ENCODE results near the gene HDAC4.
"Not testable (repeated sequence)": the region's sequence is repeated elsewhere in the genome, so short reads cannot be mapped to it uniquely, and the experiment has no call there.

The HDAC4 gene

DNA sequence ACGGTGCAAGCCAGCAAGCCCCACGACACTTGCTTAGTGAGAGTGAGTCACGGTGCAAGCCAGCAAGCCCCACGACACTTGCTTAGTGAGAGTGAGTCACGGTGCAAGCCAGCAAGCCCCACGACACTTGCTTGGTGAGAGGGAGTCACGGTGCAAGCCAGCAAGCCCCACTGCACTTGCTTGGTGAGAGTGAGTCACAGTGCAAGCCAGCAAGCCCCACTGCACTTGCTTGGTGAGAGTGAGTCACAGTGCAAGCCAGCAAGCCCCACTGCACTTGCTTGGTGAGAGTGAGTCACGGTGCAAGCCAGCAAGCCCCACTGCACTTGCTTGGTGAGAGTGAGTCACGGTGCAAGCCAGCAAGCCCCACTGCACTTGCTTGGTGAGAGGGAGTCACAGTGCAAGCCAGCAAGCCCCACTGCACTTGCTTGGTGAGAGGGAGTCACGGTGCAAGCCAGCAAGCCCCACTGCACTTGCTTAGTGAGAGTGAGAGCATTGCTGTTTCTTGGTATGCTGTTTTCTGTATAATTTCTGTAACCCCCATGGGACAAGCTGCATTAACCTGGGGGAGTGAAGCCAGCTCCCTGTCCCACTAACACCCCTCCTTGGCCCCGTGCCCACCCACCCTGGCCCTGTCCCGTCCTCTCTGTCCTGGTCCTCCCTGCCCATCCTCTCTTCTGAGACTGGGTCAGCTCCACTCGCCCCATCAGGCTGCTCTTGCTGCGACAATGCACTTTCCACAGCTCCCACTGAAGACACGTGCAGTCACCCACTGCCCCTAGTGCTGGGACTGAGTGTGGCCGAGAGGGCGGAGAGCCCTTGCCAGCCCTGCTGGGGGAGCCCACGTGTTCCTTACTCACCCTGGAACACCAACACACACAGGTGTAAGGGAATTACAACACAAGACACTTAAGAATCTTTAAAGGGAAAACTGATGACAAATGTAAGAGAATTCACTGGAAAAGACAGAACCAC is 331.2 kb downstream of the HDAC4 start:
- not testable (repeated sequence) for DNase-seq

DNA sequence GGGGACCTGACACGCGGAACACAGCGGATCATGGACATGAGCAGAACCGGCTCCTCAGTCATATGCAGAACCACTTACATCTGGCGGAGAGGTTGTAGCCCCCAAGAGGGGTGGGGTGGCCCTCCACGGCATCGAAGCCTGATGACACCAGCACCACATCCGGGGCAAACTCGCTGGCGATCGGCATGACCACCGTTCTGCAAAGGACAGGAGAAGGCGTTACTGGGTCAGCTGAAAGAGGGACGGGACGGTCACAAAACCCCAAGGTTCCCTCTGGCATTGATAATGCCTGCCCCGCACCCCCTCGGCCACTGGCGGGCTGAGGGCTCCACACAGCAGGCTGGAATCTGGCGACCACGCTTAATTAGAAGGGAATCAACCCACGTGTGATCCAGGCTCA is 332.4 kb downstream of the HDAC4 start:
- no peak for DNase-seq

DNA sequence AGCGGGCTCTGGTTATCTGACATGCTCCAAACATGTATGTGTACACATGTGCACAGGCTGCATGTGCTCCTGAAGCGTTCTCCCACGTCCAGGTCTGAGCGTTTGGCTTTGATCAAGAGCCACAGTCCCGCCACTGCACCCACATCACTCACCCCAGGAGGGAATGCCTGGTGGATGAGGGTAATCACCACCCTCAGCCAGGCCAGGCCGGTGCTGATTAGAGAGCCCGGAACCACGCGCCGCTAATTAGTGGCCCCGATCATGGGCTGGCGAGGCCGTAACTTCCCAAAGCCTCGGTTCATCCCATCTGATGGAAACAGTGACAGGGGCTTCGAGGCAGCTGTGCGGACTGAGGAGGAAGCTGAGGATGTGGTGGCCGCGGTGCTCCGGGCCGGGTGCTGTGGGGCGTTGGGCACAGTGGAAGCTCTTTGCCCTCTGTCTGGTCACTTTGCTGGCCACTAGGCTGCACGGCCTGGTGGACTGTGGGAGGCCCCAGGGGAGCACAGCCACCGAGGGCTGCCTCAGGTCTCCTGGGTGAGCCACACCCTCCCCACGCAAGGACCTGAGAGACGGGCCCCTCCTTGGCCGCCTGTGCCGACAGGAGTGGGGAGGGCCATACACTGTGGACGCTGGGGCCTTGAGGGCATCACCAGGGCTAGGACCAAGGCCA is 333.5 kb downstream of the HDAC4 start:
- no peak for DNase-seq

DNA sequence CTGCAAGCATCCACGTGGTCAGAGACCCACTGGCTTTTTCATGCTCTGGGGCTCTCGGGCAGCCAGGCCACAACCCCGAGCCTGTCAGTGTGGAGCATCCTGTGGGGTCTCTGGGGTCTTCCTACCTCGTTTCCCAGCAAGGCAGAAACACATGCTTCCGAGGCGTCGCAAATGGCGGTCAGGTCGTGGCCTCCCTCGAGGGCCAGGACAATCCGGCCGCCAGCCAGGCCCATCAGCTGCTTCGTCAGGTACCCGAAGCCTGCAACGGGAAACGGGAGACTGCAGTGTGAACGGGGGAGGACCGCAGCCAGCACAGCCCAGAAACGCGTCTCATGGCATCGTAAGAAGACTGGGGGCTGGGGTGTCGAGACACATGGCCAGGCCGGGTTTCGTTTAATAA is 334.2 kb downstream of the HDAC4 start:
- no peak for DNase-seq

DNA sequence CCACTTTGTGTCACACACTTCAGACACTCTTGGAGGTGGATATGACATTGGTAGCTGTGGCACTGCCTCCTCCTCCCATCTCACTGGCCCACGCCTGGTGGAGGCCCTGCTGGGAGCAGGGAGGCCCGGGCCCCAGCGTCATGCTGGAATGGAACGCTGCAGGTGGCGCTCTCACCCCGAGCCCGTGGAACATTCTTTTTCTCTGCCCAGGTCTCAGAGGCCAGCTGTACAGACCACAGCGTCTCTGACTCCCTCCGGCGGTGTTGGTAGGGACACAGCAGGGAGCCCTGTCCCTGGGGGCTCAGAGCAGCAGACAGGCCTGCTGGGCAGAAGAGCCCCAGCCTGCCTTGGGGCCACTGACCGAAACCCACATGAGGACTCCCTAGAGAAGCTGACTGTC is 334.9 kb downstream of the HDAC4 start:
- DNase-seq = no peak

DNA sequence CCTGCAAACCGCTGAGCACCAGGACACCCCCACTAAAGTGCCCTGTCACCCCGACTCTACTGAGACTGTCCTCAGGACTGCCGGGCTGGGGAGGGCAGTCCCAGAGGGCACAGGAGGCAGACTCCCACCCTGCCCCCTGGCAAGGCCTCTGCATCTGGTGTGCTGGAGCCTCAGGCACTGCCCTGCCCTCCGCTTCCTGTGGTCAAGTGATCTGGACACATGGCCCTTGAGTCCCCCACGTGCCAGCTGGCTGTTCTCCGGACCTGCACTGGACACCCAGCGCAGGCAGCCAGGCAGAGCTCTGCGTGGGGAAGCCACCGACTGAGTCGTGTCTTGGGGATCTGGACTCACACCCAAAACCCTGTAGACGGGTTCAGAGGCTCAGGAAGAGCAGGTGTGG is 335.3 kb downstream of the HDAC4 start:
- no peak for DNase-seq

DNA sequence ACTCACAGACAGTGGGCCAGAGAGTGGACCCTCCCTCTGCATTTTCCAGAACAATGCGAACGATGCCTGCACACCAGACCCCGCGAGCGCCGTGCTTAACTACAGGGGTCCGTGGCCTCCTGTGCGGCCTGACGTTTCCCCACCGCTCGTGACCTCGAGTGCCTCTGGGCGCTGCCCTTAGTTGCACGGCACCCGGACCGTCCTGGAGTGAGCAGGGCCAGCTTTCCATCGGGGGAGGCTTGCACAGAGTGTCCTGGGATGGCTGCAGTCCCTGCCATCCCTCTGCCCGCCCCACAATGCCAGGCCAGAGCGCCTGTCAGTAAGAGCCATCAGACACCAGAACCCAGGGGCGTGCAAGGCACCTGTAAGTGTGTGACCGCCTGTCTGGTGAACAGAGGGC is 335.9 kb downstream of the HDAC4 start:
- DNase-seq = no peak

DNA sequence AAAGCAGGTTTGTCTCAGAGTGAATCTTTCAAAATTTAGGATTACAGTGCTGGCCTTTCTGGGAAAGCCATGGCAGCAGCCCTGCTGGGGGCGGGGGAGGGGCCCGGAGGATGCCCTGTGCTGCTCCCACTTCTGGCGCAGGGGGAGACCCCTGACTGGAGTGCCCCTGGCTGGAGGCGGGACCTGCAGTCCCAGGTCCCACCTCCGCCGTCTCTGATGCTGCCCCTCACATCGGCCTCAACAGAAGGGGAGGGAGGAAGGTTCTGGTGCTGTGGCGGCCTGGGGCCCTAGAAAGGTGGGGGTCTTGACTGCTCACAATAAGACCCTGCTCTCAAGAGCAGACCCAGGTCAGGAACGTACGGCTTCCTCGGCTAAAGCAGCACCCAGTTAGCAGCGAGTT is 336.6 kb downstream of the HDAC4 start:
- DNase-seq = no peak

DNA sequence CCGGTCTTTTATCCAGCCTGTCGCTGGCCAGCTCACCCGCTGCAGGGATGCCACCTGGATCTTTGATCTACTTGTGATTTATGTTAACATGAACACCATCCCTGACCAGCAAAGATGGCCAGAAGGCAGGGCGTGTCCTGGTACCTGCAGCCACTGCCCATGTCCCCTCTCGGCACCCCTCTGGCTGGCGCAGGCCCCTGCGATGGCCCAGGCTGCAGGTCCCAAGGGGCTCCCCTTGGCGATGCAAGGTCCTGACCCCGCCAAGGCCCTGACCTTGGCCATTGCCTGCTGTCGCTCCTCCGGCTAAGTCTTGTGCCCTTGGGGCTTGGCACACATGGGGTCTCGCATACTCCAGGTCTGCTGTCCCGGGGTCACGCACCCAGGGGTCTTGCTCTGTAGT is 338.1 kb downstream of the HDAC4 start:
- DNase-seq = no peak

DNA sequence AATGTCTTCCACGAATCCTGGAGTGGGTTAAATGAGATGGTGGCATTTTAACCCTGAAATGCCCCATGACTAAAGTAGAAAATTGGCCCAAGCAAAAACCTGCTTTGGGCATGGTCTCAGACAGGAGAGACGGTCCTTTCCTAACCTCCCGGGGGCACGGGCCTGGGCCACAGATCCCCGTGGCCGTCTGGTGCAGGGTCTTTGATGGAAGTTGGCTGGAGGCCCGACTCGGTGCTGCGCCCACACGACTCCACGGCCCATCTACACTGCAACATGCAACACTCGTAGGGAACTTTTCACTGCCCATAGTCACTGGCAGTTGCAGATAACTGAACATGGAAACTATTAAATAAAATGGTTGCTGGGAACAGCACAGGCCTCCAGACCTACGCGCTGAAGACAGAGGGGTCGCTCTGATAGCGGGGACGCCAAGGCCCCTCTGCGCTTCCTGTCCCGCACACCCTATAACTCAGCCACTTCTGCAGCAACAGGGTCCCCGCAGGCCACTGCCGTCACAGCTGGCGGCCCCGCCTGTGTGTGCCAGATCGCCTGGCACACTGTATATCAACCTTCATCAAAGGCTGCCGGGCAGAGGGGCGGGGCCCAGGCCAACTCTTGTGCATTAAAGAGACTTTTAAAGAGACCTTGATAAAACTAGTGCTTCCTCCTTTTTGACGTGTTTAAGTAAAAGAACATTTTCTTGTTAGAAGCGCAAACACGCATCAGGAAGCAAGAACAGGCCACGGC is 338.8 kb downstream of the HDAC4 start:
- no peak for DNase-seq

DNA sequence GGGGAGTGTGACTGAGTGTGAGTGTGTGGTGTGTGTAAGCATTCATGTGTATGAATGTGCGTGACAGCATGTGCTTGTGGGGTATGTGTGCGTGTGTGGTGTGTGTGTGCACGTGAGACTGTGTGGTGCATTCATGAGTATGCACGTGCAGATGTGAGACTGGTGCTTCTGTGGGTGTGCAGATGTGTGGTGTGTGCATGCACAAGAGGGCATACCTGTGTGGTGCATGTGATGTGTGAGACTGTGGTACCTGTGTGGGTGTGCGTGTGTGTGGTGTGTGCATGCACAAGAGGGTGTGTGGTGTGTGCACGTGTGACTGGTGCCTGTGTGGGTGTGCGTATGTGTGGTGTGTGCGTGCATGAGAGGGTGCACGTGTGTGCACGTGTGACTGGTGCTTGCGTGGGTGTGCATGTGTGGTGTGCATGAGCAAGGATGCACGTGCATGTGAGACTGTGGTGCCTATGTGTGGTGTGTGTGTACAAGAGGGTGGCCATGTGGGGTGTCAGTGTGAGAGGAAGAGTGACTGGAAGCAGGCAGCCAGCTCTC is 339.6 kb downstream of the HDAC4 start:
- no peak for DNase-seq

DNA sequence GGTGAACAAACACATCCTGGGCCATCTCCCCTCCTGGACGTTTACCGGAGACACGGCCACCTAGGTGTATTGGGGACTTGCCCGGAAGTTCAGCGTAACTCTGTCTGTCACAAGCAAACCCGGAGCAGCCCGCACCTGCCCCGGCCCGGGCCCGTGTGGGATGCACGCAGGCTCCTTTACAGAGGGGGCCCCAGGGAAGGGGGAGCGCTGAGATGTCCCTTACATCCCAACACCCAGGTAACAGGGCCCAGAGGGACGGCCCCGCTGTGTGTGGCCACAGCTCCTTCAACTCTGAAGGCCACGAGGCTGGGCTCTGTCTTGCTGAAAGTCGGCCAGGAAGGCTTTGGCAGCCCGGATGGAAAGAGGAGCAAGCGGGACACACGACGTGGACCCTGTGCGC is 340.1 kb downstream of the HDAC4 start:
- no peak for DNase-seq

DNA sequence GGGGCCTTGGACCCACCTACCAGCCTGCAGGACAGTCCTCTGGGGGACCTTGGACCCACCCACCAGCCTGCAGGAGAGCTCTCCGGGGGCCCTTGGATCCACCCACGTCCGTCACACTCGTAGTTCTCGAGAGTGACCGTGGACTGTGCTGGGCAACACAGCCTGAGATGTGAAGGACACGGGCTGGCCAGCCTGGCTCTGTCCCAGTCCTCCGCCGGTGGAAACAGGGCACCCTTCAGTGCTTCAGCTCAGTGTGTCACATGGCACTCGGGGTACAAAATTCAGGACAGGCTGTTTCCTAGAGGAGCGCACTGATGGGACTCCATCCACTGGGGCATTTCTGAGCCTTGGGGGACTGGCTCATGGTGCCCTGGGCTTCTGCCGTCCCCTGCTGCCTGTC is 341.0 kb downstream of the HDAC4 start:
- no peak for DNase-seq

DNA sequence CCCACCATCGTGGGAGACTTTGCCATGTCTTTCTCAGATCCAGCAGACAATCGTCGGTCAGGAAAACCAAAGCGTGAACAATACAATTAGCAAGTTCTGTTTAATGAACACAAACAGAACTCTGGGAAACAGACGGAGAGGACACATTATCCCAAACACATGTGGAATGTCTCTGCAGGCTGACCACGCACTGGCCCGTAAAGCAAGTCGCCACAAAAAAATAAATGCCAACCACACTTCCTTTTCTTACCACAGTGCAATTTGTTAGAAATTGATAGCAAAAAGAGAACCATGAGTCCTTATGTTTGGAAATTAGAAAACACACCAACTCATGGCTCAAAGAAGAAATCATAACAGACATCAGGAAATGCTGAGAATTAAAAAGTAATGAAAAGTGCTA is 342.1 kb downstream of the HDAC4 start:
- DNase-seq = no peak

DNA sequence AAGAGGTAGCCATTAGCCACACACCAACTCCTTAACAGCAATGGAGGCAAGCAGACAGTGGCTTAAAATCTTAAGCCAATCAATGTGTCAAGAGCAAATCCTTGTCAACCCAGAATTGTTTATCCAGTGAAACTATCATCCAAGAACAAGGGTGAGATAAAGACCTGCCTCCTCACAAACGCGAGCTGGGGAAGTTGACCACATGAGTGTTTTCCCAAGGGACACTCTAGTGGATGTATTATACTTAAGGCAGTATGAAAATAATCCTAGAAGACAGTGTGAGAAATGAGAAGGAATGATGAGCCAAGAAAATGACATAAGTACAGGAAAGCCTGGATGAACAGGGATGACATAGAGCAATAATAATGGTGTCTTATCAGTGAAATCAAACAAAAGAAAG is 343.3 kb downstream of the HDAC4 start:
- DNase-seq = no peak

DNA sequence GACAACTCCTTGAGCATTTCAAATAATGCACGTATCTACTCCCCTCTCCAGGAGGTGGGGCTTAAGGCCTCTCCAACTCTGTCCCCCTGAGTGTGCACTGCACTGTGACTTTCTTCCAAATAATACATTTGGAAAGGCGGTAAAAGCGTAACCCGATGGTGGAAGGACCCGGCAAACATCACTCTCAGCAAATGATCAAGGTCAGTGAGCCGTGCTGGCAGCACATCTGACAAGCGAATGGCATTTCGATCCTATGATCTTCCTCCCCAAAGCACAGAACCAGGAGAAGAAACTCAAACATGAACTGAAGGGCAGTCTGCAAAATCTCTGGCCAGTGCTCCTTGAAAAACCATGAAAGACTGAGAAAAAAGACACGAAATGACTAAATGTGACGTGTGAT is 344.2 kb downstream of the HDAC4 start:
- DNase-seq = no peak

DNA sequence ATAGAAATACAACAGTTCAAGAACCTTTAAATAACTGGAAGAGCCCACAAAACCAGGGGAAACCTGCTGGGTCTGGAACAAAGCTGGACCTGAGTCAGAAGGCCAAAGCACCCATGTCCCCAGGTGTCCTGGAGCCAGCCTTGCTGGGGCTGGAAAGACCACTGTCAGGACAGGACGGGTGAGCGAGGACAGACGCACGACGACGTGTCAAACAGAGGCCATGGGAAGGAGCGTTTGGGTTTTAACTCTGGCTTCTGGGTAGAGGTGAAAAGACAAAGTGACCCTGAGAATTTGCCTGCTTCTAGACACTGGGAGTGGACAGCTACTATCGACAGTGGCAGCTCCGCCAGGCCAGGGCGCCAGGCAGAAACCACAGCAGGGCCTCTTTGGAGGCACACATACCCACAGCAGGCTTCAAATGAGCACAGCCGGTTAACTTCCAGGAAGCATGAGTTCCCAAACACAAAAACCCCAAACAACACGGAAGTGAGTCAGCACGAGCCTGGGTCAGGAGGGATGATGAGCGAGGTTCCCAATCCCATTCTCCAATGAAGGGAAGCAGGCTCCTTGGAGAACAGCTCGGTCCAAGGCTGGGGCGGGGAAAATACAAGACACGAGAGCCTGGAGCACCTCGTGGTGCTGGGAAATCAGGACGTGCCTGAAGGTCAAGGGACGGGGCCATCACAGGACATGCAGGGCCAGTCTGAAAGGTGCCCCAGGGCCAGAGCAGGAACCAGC is 344.9 kb downstream of the HDAC4 start:
- DNase-seq = no peak

DNA sequence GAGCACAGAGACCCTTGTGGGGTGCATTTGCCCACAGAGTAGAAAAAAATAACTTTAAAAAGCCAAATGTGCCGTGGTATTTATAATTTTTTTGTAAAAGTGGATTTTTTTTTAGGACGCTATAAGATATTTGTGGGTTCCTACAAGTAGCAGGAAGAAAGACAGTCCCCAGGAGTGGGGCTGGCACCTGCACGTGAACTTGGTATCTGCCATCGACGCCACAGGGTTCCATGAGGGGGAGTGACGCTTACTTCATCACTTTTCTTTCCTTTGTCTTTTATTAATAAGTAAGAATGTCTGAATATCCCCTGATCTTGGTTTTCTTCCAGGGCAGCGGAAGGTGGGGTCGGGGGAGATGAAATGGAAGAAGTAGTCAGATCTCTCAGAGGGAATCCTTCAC is 345.9 kb downstream of the HDAC4 start:
- DNase-seq = no peak

DNA sequence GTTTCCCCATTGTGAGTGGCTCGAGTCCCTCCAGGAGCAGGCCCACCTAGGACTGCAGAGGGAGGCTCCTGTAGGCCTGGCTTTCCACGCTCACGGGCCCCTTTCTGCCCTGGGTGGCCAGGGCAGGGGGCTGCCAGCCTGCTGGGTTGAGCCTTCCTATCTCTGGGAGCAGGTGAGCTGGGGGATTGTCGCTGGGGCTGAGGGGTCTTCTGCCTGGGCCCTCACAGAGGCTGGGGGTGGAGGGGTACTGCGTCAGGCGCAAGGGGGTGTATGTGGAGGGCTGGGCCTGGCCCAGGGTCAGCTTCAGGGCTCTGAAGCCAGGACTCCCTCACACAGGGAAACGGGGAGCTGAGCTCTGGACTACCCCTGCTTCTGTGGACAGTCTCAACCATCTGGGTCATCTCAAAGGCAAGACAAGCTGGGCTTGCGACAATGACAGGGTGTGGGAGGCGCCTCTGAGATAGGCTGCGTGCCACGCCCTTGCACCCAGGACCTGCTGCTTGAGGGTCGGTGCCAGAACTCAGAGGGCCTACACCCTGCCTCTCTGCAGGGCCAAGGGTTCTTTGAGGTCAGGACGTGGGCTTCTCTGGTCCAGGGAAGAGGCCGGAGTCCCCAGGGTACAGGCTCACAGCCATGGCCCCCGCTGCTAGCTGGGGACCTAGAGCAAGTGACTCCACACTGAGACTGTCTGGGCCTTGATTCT is 346.9 kb downstream of the HDAC4 start:
- no peak for DNase-seq

DNA sequence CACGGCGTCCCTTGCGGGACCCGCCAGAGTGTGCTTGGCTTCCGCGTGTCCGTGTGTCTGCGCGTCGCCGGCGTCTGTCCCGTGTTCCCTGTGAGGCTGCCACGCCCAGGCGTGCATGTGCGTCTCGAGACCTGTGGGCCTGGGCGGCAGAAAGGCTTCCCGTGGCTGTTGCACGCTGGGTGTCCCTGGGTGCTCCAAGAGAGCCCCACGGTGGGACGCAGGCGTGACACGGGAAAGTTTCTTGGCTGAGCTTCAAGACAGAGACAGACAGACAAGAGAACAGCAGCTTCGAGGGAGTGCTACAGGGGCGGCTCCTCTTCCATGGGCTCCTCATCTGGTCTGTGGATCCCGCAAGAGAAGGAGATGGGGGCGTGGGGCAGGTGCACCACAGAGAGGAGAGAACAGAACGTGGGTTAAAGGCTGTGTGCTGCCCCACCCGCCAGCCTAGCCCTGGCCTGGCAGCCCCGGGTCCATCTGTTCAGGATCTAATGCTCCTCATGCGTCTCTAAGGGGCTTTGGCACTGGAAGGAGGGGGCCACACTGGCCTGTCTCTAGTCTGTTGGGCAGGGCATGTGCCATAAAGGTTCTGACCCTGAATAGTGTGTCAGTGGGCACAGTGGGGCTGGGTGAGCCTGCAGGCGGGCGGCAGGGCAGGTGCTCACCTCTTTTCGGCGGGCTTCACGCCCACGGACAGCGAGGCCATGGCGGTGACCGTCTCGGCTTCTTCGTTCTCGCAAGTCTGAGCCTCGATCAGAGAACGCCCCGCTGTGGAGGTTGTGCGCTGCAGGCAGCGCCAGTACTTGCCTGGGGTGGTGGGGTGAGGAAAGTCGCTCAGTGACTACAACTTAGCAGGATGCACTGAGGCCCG is 347.8 kb downstream of the HDAC4 start:
- DNase-seq = no peak

DNA sequence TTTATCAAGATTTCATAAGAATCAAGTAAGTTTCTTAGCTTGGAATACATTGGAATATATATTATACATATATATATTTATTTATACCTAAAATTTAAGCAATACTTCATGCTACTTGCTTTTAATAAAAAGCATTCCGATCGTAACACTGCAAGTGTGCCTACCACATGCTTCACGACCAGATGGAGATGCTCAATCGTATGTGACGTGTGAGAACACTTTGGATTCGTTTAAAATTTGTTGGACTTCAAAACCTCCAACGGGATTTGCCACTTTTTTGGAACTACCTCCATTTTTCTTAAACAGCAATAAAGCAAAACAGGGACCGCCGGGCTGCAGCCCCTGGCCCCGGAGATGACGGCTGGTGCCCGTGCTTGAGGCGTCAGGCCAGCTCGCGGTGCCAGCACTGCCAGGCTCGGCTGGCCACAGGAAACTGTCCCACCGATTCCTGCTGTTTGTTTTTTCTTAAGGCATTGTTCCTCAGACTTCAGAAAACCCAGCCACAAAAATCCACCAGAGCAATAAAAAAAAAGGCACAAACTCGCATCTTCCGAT is 348.9 kb downstream of the HDAC4 start:
- DNase-seq = no peak

Data from NCI-H1417 (cell line).